ENCODE data around the gene RHEBL1. TPM values are rescaled to one million over a fixed set of nuclear protein-coding genes. Genes with fewer than 3 reads are reported as not detected.

Gene RHEBL1
- total and polyA plus RNA-seq, 2 of the 4 experiments (the other 2 are of a cell fraction), result 0.62 to 0.72 TPM

- Histone ChIP-seq H2AK9ac (replicated peaks; ENCODE audit: low read depth, low read length, poor library complexity) (no peak overlapping the region), H3K27ac (ENCODE audit: insufficient read depth, low read length) (no peak overlapping the region), H2AK5ac (ENCODE audit: low read depth, low read length) (no peak overlapping the region; the same call in 1 of the 2 replicates), H3K79me1 (ENCODE audit: low read depth in 1 of 2, low read length in 2 of 2) (0 out of 4 replicates have a peak, but pooled peaks cover 0 to 3% of the 10 kb centered on the region in 2 experiments), H3K9me1 (ENCODE audit: insufficient read depth, low read length) (peaks cover 2% of the 10 kb centered on the region; the same call in 1 of the 2 replicates), H2BK120ac (ENCODE audit: low read depth, low read length) (no peak overlapping the region), H3K4me2 (ENCODE audit: low read depth, low read length) (no peak overlapping the region), H3K56ac (ENCODE audit: extremely low read depth, insufficient read depth, low read length) (no peak overlapping the region), H2AFZ (replicated peaks; ENCODE audit: low read length, poor library complexity) (no peak overlapping the region), H2BK20ac (ENCODE audit: low read depth, low read length) (no peak overlapping the region), H3K4me3 (ENCODE audit: insufficient read depth, low read depth, low read length) (no peak overlapping the region), H3K9me3 (ENCODE audit: control insufficient read depth, insufficient read depth, low read length) (no peaks in the 10 kb centered on the region), H3K18ac (ENCODE audit: low read depth, low read length) (no peak overlapping the region), H3K14ac (replicated peaks; ENCODE audit: low read depth, low read length) (no peak overlapping the region), H3K9ac (ENCODE audit: low read depth, low read length) (no peak overlapping the region), H4K5ac (ENCODE audit: low read depth, low read length) (no peak overlapping the region), H2BK5ac (ENCODE audit: low read depth, low read length, poor library complexity, severe bottlenecking) (no peak overlapping the region), H3K36me3 (ENCODE audit: control insufficient read depth, insufficient read depth, low read length) (no peaks in the 10 kb centered on the region), H3K23ac (ENCODE audit: low read depth, low read length) (no peak overlapping the region), H3K4ac (ENCODE audit: low read depth, low read length) (no peak overlapping the region), H4K91ac (ENCODE audit: insufficient read depth, low read depth, low read length) (no peak overlapping the region), H3K4me1 (ENCODE audit: control insufficient read depth, insufficient read depth, low read length) (peaks cover 4% of the 10 kb centered on the region; the same call in 1 of the 2 replicates), H3K27me3 (ENCODE audit: control insufficient read depth, insufficient read depth, low read length) (peaks cover 18% of the 10 kb centered on the region), H4K8ac (ENCODE audit: low read depth in 2 of 2, low read length in 2 of 2) (no peak overlapping the region), H4K20me1 (ENCODE audit: insufficient read depth, low read length) (no peaks in the 10 kb centered on the region; the same call in 1 of the 2 replicates), H2BK15ac (ENCODE audit: low read depth, low read length) (no peak overlapping the region)
- ChIA-PET POLR2A (ENCODE audit: unreplicated experiment) (no interaction called here), CTCF (interaction anchor here (0.7 to 1.4 kb wide), 3 partner anchors 20 to 1495 kb away, joined by 3 to 4 read pairs (median 3); no protein-coding TSS in a partner anchor)
- in situ Hi-C loops (cut with MboI; ENCODE audit: low sequenced_read_pairs), result no loop called here
- no peak for DNase-seq
- WGBS, 2 experiments (ENCODE audit: extremely low coverage in 2 of 2, insufficient read length in 1 of 2), result no CpG with 5 or more reads among the region's 3 CpGs
- dilution Hi-C loops (cut with HindIII; ENCODE audit: low sequenced_read_pairs, unreplicated experiment), result no loop called here
- ATAC-seq (ENCODE audit: low read depth), result no peak
- BruUV-seq (replicated peaks), result no TSS peak
- intact Hi-C loops (cut with micrococcal nuclease), result loop anchor here (10.0 kb wide), 1 partner anchor 100 kb away; the partner anchor contains the start of gene TUBA1A
- TF ChIP-seq USF2 (IDR thresholded peaks at IDR 0.05; ENCODE audit: low read depth, low read length), result no peak
- TF ChIP-seq BHLHE40 (IDR thresholded peaks at IDR 0.05; ENCODE audit: low read depth, low read length), result no peak
- TF ChIP-seq CTCF (conservative IDR thresholded peaks at IDR 0.05; ENCODE audit: low read depth, low read length), result no peak
- no peak for TF ChIP-seq SMC3 (IDR thresholded peaks at IDR 0.05; ENCODE audit: low read depth, low read length)
- TF ChIP-seq FOS (IDR thresholded peaks at IDR 0.05; ENCODE audit: low read depth, low read length), result no peak
- TF ChIP-seq CHD1 (IDR thresholded peaks at IDR 0.05; ENCODE audit: low read depth, low read length), result no peak
- TF ChIP-seq CEBPB (IDR thresholded peaks at IDR 0.05; ENCODE audit: low read depth, low read length), result no peak
- TF ChIP-seq MAZ (IDR thresholded peaks at IDR 0.05; ENCODE audit: borderline replicate concordance, low read depth, low read length), result no peak
- no peak for TF ChIP-seq ELK1 (IDR thresholded peaks at IDR 0.05; ENCODE audit: borderline replicate concordance, low read depth, low read length)
- TF ChIP-seq NFE2L2 (IDR thresholded peaks at IDR 0.05; ENCODE audit: low read depth, low read length), result no peak
- no peak for TF ChIP-seq RFX5 (IDR thresholded peaks at IDR 0.05; ENCODE audit: low read depth, low read length)
- TF ChIP-seq RCOR1 (IDR thresholded peaks at IDR 0.05; ENCODE audit: insufficient replicate concordance, low read length), result no peak
- no peak for TF ChIP-seq RAD21 (IDR thresholded peaks at IDR 0.05; ENCODE audit: low read length)
- no peak for TF ChIP-seq MXI1 (IDR thresholded peaks at IDR 0.05; ENCODE audit: borderline replicate concordance, low read depth, low read length)
These were observed 14.7 kb upstream of the RHEBL1 start for GRCh38 chr12:49084438-49084837.

All from IMR-90 (cell line).